Gastroesophageal sphincter (tissue), 4 donors: ENCODE data around the gene VAV2. TPM values are rescaled to one million over a fixed set of nuclear protein-coding genes. Genes with fewer than 3 reads are reported as not detected.
A peak's percentile ranks its signal among the peaks of the same experiment; 100 is the strongest.
"Not testable (repeated sequence)": the region's sequence is repeated elsewhere in the genome, so short reads cannot be mapped to it uniquely, and the experiment has no call there.

Source experiments
- ATAC-seq: fragments of 150-250 bp; one replicate; pipeline ENCODE4 v1.9.1; 2016; ENCODE audit warnings: mild to moderate bottlenecking, moderate library complexity
- H3K27ac ChIP-seq, 4 donors: fragments of 200-600 bp; sonication (generic) in 3 of 4; 1 replicate in 3 of 4; 2 replicates in 1 of 4; pipeline ENCODE4 v1.5.1; 2016 to 2019
- H3K27me3 ChIP-seq: fragments of 200-600 bp; sonication (generic); one replicate; pipeline ENCODE4 v1.5.1; 2019
- H3K36me3 ChIP-seq, 2 donors: fragments of 200-600 bp; sonication (generic); one replicate each; pipeline ENCODE4 v1.5.1; 2019; ENCODE audit warnings: control low read depth in 1 of 2
- H3K4me1 ChIP-seq, 3 donors: fragments of 200-600 bp; sonication (generic); 1 replicate in 2 of 3; 2 replicates in 1 of 3; pipeline ENCODE4 v1.5.1; 2016 to 2019; ENCODE audit warnings: control low read depth in 2 of 3
- H3K4me3 ChIP-seq, 2 donors: fragments of 200-600 bp; sonication (generic); one replicate each; pipeline ENCODE4 v1.5.1; 2019; ENCODE audit warnings: mild to moderate bottlenecking in 1 of 2, moderate library complexity in 1 of 2
- H3K9me3 ChIP-seq, 3 donors: fragments of 200-600 bp; sonication (generic); one replicate each; pipeline ENCODE4 v1.5.1; 2017 to 2019; ENCODE audit warnings: control low read depth in 2 of 3
- CTCF ChIP-seq, 4 experiments: fragments of 200-600 bp in 2 of 4; fragments of 450-650 bp in 2 of 4; sonication (generic) in 1 of 4; IDR thresholded peaks; one replicate each; pipeline ENCODE4 v1.5.1; 2017 to 2019; ENCODE audit warnings: antibody characterized with exemption in 4 of 4, mild to moderate bottlenecking in 2 of 4, moderate library complexity in 2 of 4
- EP300 ChIP-seq: sonication (generic); formaldehyde crosslinking; IDR thresholded peaks from one replicate; pipeline ENCODE4 v1.6.1; 2017; ENCODE audit warnings: antibody characterized with exemption, mild to moderate bottlenecking
- POLR2A ChIP-seq, 2 donors: fragments of 450-650 bp; IDR thresholded peaks; one replicate each; pipeline ENCODE4 v1.6.1; 2017; ENCODE audit warnings: antibody characterized with exemption in 2 of 2, mild to moderate bottlenecking in 2 of 2, moderate library complexity in 1 of 2
- POLR2AphosphoS5 ChIP-seq: sonication (generic); formaldehyde crosslinking; IDR thresholded peaks from one replicate; pipeline ENCODE4 v1.6.1; 2017; ENCODE audit warnings: antibody characterized with exemption
- WGBS, 2 donors: methylation state at CpG; one replicate each; pipeline ENCODE4 v1.1.5; 2018; ENCODE audit warnings: low coverage in 1 of 2; 5-methylcytosine and 5-hydroxymethylcytosine counted together
- total RNA-seq, 4 donors: library from RNA; depleted of rRNA; stranded (reverse); fragments of >200 nt; gene quantifications; one replicate each; pipeline ENCODE4 v1.1.0, GENCODE V29; 2016

VAV2 gene
- total RNA-seq, 4 donors from 2014 or later, result 7.7 to 16.8 (median 8.9) TPM

GRCh38 chr9:133959171-133959570 lies 33.0 kb downstream of the VAV2 start:
- no peak for ATAC-seq
- no peak for TF ChIP-seq CTCF (IDR thresholded peaks at IDR 0.05)
- no peak for TF ChIP-seq POLR2AphosphoS5
- TF ChIP-seq EP300, result no peak
- TF ChIP-seq POLR2A (IDR thresholded peaks at IDR 0.05), result no peak
- WGBS, 2 donors, result 83% methylated on average over 1 of the region's 9 CpGs; no CpG with 5 or more reads in 1 of the 2 donors
- H3K36me3 ChIP-seq, result no peaks in the 10 kb centered on the region
- no peak overlapping the region for H3K4me3 ChIP-seq
- H3K27me3 ChIP-seq, result no peaks in the 10 kb centered on the region
- H3K9me3 ChIP-seq, result no peaks in the 10 kb centered on the region
- H3K4me1 ChIP-seq, result peaks cover 0 to 65% (median 18%) of the 10 kb centered on the region in 3 donors
- H3K27ac ChIP-seq, result no peak overlapping the region

- Histone ChIP-seq H3K27me3 (no peaks in the 10 kb centered on the region), H3K9me3 (no peaks in the 10 kb centered on the region), H3K27ac (no peak overlapping the region), H3K4me3 (no peak overlapping the region), H3K4me1 (peaks cover 0 to 65% (median 18%) of the 10 kb centered on the region in 3 donors), H3K36me3 (no peaks in the 10 kb centered on the region)
- ATAC-seq, result no peak
- 60% methylated on average over 1 of the region's 6 CpGs; no CpG with 5 or more reads in 1 of the 2 donors for WGBS, 2 donors
- no peak for TF ChIP-seq EP300
- no peak for TF ChIP-seq POLR2AphosphoS5
- TF ChIP-seq CTCF (IDR thresholded peaks at IDR 0.05), result no peak
- no peak for TF ChIP-seq POLR2A (IDR thresholded peaks at IDR 0.05)
These were observed 33.4 kb downstream of the VAV2 start for GRCh38 chr9:133958756-133959155.

GRCh38 chr9:133957772-133958171 lies 34.4 kb downstream of the VAV2 start:
- H3K4me1 ChIP-seq, result peaks cover 0 to 65% (median 18%) of the 10 kb centered on the region in 3 donors
- not testable (repeated sequence) for H3K4me3 ChIP-seq, H3K36me3 ChIP-seq, H3K27me3 ChIP-seq, ATAC-seq, H3K27ac ChIP-seq, H3K9me3 ChIP-seq
- WGBS, 2 donors, result no CpG with 5 or more reads among the region's 7 CpGs

GRCh38 chr9:133957328-133957727 lies 34.8 kb downstream of the VAV2 start:
- no peak for TF ChIP-seq POLR2AphosphoS5
- no peak for TF ChIP-seq EP300
- no peak for TF ChIP-seq CTCF (IDR thresholded peaks at IDR 0.05)
- TF ChIP-seq POLR2A (IDR thresholded peaks at IDR 0.05), result no peak
- no peak for ATAC-seq
- peak overlapping the region in 1 of 4 donors; percentile 56 for H3K27ac ChIP-seq

GRCh38 chr9:133956520-133957076 lies 35.5 kb downstream of the VAV2 start:
- ATAC-seq, result peak; percentile 50
- Histone ChIP-seq H3K36me3 (no peaks in the 10 kb centered on the region), H3K4me3 (no peak overlapping the region), H3K27ac (peak overlapping the region in 2 of 4 donors; percentile 16 to 56), H3K27me3 (no peaks in the 10 kb centered on the region), H3K9me3 (no peaks in the 10 kb centered on the region), H3K4me1 (peaks cover 0 to 62% (median 18%) of the 10 kb centered on the region in 3 donors)
- WGBS, 2 donors, result 13% methylated on average over 6 of the region's 14 CpGs; no CpG with 5 or more reads in 1 of the 2 donors
- no peak for TF ChIP-seq POLR2A (IDR thresholded peaks at IDR 0.05)
- no peak for TF ChIP-seq POLR2AphosphoS5
- no peak for TF ChIP-seq CTCF (IDR thresholded peaks at IDR 0.05)
- no peak for TF ChIP-seq EP300

More at GRCh38 chr9:133957328-133957727, 34.8 kb downstream of the VAV2 start:
- no peaks in the 10 kb centered on the region for H3K36me3 ChIP-seq
- no peak overlapping the region for H3K4me3 ChIP-seq
- no peaks in the 10 kb centered on the region for H3K9me3 ChIP-seq
- no peaks in the 10 kb centered on the region for H3K27me3 ChIP-seq
- WGBS, 2 donors, result 52 to 83% methylated on average over 5 to 6 of the region's 13 CpGs
- peaks cover 0 to 62% (median 18%) of the 10 kb centered on the region in 3 donors for H3K4me1 ChIP-seq
